Measurements from ENCODE around the gene FAM98A. TPM values are rescaled to one million over a fixed set of nuclear protein-coding genes. Genes with fewer than 3 reads are reported as not detected.

Gene FAM98A
- total RNA-seq, 2 donors from 2014 or later = 38.8 to 46.7 TPM

DNA sequence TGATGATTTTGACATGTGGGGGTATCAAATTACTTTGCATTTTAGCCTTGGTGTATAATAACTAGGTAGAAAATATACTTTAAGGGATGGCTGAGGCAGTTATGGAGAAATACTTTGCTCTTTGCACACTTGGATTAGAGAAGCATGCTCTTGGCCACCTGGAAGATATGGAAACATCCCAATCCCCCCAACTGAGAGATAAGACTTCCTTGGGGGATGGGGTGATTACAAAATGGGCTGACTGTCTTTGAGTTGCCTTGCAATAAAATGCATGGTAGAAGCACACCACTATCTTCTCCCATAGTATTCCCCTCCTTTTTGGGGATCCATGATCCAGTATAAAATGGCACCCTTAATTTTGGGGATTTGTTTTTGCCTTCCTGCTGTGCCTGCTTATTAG is 15.1 kb upstream of the FAM98A start:
- Mint-ChIP-seq H3K4me3 (no peak overlapping the region), H3K27me3 (ENCODE audit: insufficient read depth) (no peaks in the 10 kb centered on the region), H3K27ac (no peak overlapping the region), H3K4me1 (peaks cover 10% of the 10 kb centered on the region), H3K9me3 (peaks cover 71% of the 10 kb centered on the region), H3K36me3 (ENCODE audit: low read depth) (peaks cover 47% of the 10 kb centered on the region)
- TF ChIP-seq, protein P1, sequence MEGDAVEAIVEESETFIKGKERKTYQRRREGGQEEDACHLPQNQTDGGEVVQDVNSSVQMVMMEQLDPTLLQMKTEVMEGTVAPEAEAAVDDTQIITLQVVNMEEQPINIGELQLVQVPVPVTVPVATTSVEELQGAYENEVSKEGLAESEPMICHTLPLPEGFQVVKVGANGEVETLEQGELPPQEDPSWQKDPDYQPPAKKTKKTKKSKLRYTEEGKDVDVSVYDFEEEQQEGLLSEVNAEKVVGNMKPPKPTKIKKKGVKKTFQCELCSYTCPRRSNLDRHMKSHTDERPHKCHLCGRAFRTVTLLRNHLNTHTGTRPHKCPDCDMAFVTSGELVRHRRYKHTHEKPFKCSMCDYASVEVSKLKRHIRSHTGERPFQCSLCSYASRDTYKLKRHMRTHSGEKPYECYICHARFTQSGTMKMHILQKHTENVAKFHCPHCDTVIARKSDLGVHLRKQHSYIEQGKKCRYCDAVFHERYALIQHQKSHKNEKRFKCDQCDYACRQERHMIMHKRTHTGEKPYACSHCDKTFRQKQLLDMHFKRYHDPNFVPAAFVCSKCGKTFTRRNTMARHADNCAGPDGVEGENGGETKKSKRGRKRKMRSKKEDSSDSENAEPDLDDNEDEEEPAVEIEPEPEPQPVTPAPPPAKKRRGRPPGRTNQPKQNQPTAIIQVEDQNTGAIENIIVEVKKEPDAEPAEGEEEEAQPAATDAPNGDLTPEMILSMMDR (conservative IDR thresholded peaks at IDR 0.05) = no peak
- Histone ChIP-seq H3K27me3 (ENCODE audit: control insufficient read depth, insufficient read depth, low read length, poor library complexity, severe bottlenecking) (no peaks in the 10 kb centered on the region), H3K9ac (ENCODE audit: extremely low read depth, low read length, poor library complexity, severe bottlenecking) (no peak overlapping the region), H3K9me3 (ENCODE audit: control insufficient read depth, low read length) (peaks cover 60% of the 10 kb centered on the region), H3K4me1 (ENCODE audit: control insufficient read depth, insufficient read depth, low read length) (no peaks in the 10 kb centered on the region), H3K36me3 (ENCODE audit: control insufficient read depth, insufficient read depth, low read length) (peaks cover 5% of the 10 kb centered on the region), H3K4me3 (ENCODE audit: low read length) (peak overlapping the region; percentile 15), H3K27ac (ENCODE audit: low read depth, low read length) (no peak overlapping the region)
- DNase-seq = no peak

DNA sequence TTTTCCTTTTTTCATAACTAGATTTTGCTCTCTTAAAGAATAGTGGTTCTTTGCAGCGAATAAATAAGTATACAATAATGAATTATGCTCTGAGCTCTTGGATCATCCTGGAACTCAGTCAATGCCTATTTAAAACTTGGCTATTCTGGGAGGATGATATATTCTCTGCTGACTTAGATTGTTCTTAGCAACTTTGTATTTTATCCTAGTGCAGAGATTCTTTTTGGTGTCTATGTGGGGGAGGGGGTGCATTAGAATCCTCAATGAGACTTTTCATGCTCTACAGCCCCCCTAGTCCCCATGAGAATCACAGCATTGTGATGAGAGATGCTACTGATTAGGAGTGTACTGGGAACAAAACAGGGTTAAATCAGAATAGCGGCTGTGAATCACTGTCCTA is 8.8 kb upstream of the FAM98A start:
- WGBS, 2 experiments (ENCODE audit: insufficient coverage in 1 of 2, insufficient read length in 1 of 2) = 86 to 100% methylated on average over 1 to 2 of the region's 2 CpGs
- no peak overlapping the region for H3K9ac ChIP-seq (ENCODE audit: extremely low read depth, low read length, poor library complexity, severe bottlenecking)
- no peak for DNase-seq
- Mint-ChIP-seq H3K36me3 (ENCODE audit: low read depth) (peaks cover 35% of the 10 kb centered on the region), H3K27ac (no peak overlapping the region), H3K4me1 (peaks cover 10% of the 10 kb centered on the region), H3K9me3 (peaks cover 39% of the 10 kb centered on the region), H3K4me3 (no peak overlapping the region), H3K27me3 (ENCODE audit: insufficient read depth) (no peaks in the 10 kb centered on the region)
- no peaks in the 10 kb centered on the region for H3K27me3 ChIP-seq (ENCODE audit: control insufficient read depth, insufficient read depth, low read length, poor library complexity, severe bottlenecking)
- H3K36me3 ChIP-seq (ENCODE audit: control insufficient read depth, insufficient read depth, low read length) = no peaks in the 10 kb centered on the region
- no peak overlapping the region for H3K4me3 ChIP-seq (ENCODE audit: low read length)
- peaks cover 15% of the 10 kb centered on the region for H3K9me3 ChIP-seq (ENCODE audit: control insufficient read depth, low read length)
- H3K4me1 ChIP-seq (ENCODE audit: control insufficient read depth, insufficient read depth, low read length) = no peaks in the 10 kb centered on the region
- TF ChIP-seq, protein P1 (conservative IDR thresholded peaks at IDR 0.05) = no peak
- no peak overlapping the region for H3K27ac ChIP-seq (ENCODE audit: low read depth, low read length)

DNA sequence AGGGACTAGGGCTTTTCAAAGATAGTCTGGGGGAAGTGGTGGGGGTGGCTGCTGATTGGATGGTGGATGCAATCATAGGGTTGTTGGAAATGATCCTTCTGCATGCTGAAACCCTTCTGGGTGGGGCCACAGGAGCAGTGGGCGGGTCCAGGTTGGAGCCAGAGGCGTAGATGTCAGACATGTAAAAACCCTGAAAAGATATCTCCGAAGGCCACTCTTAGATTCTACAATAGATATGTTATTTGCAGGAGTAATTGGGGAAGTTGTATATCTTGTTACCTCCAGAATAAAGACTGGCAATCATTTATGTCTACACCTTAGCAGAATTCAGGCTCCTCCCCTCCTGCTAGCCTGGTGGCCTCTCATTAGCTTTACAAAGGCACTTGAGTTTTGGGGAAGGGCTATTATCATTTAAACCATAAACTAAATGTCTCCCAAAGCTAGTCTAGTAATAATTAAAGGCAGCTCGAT is 8.2 kb upstream of the FAM98A start:
- Histone ChIP-seq H3K9me3 (ENCODE audit: control insufficient read depth, low read length) (peaks cover 15% of the 10 kb centered on the region), H3K4me1 (ENCODE audit: control insufficient read depth, insufficient read depth, low read length) (no peaks in the 10 kb centered on the region), H3K27ac (ENCODE audit: low read depth, low read length) (no peak overlapping the region), H3K9ac (ENCODE audit: extremely low read depth, low read length, poor library complexity, severe bottlenecking) (no peak overlapping the region), H3K36me3 (ENCODE audit: control insufficient read depth, insufficient read depth, low read length) (no peaks in the 10 kb centered on the region), H3K4me3 (ENCODE audit: low read length) (no peak overlapping the region), H3K27me3 (ENCODE audit: control insufficient read depth, insufficient read depth, low read length, poor library complexity, severe bottlenecking) (no peaks in the 10 kb centered on the region)
- H3K9me3 Mint-ChIP-seq = peaks cover 39% of the 10 kb centered on the region
- no peak overlapping the region for H3K4me3 Mint-ChIP-seq
- DNase-seq = peak; percentile 62
- TF ChIP-seq, protein P1 (conservative IDR thresholded peaks at IDR 0.05) = no peak
- H3K27me3 Mint-ChIP-seq (ENCODE audit: insufficient read depth) = no peaks in the 10 kb centered on the region
- no peak overlapping the region for H3K27ac Mint-ChIP-seq
- peaks cover 35% of the 10 kb centered on the region for H3K36me3 Mint-ChIP-seq (ENCODE audit: low read depth)
- WGBS, 2 experiments (ENCODE audit: insufficient coverage in 1 of 2, insufficient read length in 1 of 2) = 73% methylated on average over 3 of the region's 4 CpGs; no CpG with 5 or more reads in 1 of the 2 experiments
- H3K4me1 Mint-ChIP-seq = peaks cover 10% of the 10 kb centered on the region

Data from endodermal cell (in vitro differentiated cells).